Liver (tissue), 9 donors: ENCODE data around the gene SCAMP5. TPM values are rescaled to one million over a fixed set of nuclear protein-coding genes. Genes with fewer than 3 reads are reported as not detected.

Experiments used
- DNase-seq: peaks from one replicate; pipeline ENCODE4 v3.0.0-alpha.2; 2017; ENCODE audit warnings: low spot score
- H3K27ac ChIP-seq, 2 donors: one replicate each; pipeline ENCODE4 v1.7.0; 2013; ENCODE audit warnings: inconsistent platforms in 2 of 2, low read length in 2 of 2, control low read depth in 1 of 2, low read depth in 1 of 2, mild to moderate bottlenecking in 1 of 2
- H3K27me3 ChIP-seq, 4 donors: one replicate each; pipeline versions ENCODE4 v1.6.1 to v1.7.0; 2013; ENCODE audit warnings: low read length in 3 of 4, inconsistent platforms in 1 of 4, mild to moderate bottlenecking in 1 of 4, moderate library complexity in 1 of 4; ENCODE audit not compliant: control insufficient read depth in 4 of 4, insufficient read depth in 4 of 4
- H3K36me3 ChIP-seq, 4 donors: one replicate each; pipeline versions ENCODE4 v1.6.1 to v1.7.0; 2013; ENCODE audit warnings: low read length in 3 of 4, mild to moderate bottlenecking in 3 of 4, low read depth in 1 of 4, moderate library complexity in 1 of 4; ENCODE audit not compliant: control insufficient read depth in 4 of 4, insufficient read depth in 3 of 4
- H3K4me1 ChIP-seq, 4 donors: one replicate each; pipeline versions ENCODE4 v1.6.1 to v1.7.0; 2013; ENCODE audit warnings: low read length in 3 of 4, mild to moderate bottlenecking in 3 of 4, moderate library complexity in 1 of 4; ENCODE audit not compliant: control insufficient read depth in 4 of 4, insufficient read depth in 4 of 4
- H3K4me3 ChIP-seq, 3 donors: one replicate each; pipeline versions ENCODE4 v1.6.1 to v1.7.0; 2013; ENCODE audit warnings: low read length in 3 of 3, control low read depth in 1 of 3, low read depth in 1 of 3, mild to moderate bottlenecking in 1 of 3
- H3K9ac ChIP-seq, 2 donors: one replicate each; pipeline ENCODE4 v1.7.0; 2013; ENCODE audit warnings: low read length in 2 of 2, mild to moderate bottlenecking in 2 of 2, moderate library complexity in 2 of 2, control low read depth in 1 of 2, low read depth in 1 of 2
- H3K9me3 ChIP-seq, 4 donors: one replicate each; pipeline versions ENCODE4 v1.6.1 to v1.7.0; 2013; ENCODE audit warnings: low read length in 3 of 4; ENCODE audit not compliant: control insufficient read depth in 4 of 4
- ATF3 ChIP-seq: IDR thresholded peaks from 2 replicates; pipeline ENCODE4 v1.6.1; 2016; ENCODE audit warnings: antibody characterized with exemption
- CTCF ChIP-seq: fragments of 150-350 bp; IDR thresholded peaks from 2 replicates; pipeline ENCODE4 v1.5.1; 2017; ENCODE audit warnings: improper control_type of control experiment, low read depth, low read length; ENCODE audit not compliant: missing input control
- EGR1 ChIP-seq, 2 donors: IDR thresholded peaks; 2 replicates each; pipeline ENCODE4 v1.6.1; 2016 to 2018; ENCODE audit warnings: antibody characterized with exemption in 2 of 2, low read depth in 2 of 2
- FOXA2 ChIP-seq: IDR thresholded peaks from 2 replicates; pipeline ENCODE4 v1.6.1; 2016; ENCODE audit warnings: antibody characterized with exemption
- HNF4A ChIP-seq, 2 donors: conservative IDR thresholded peaks; 2 replicates each; pipeline ENCODE4 v1.6.1; 2016; ENCODE audit warnings: antibody characterized with exemption in 2 of 2, mild to moderate bottlenecking in 2 of 2
- HNF4G ChIP-seq: IDR thresholded peaks from 2 replicates; pipeline ENCODE4 v1.6.1; 2016; ENCODE audit warnings: antibody characterized with exemption
- JUND ChIP-seq, 2 donors: IDR thresholded peaks; 2 replicates each; pipeline ENCODE4 v1.6.1; 2016; ENCODE audit warnings: antibody characterized with exemption in 2 of 2
- MAX ChIP-seq: IDR thresholded peaks from 2 replicates; pipeline ENCODE4 v1.6.1; 2016; ENCODE audit warnings: antibody characterized with exemption
- NR2F2 ChIP-seq: IDR thresholded peaks from 2 replicates; pipeline ENCODE4 v1.6.1; 2016; ENCODE audit warnings: antibody characterized with exemption
- RAD21 ChIP-seq, 2 donors: IDR thresholded peaks; 2 replicates each; pipeline ENCODE4 v1.6.1; 2016; ENCODE audit warnings: antibody characterized with exemption in 2 of 2, mild to moderate bottlenecking in 2 of 2
- REST ChIP-seq: IDR thresholded peaks from 2 replicates; pipeline ENCODE4 v1.6.1; 2016; ENCODE audit warnings: antibody characterized with exemption, mild to moderate bottlenecking
- RXRA ChIP-seq, 2 donors: IDR thresholded peaks; 2 replicates each; pipeline ENCODE4 v1.6.1; 2017 to 2018; ENCODE audit warnings: antibody characterized with exemption in 2 of 2, mild to moderate bottlenecking in 1 of 2
- SP1 ChIP-seq: IDR thresholded peaks from 2 replicates; pipeline ENCODE4 v1.6.1; 2018; ENCODE audit warnings: antibody characterized with exemption, mild to moderate bottlenecking
- TAF1 ChIP-seq: conservative IDR thresholded peaks from 2 replicates; pipeline ENCODE4 v1.6.1; 2016; ENCODE audit warnings: antibody characterized with exemption, mild to moderate bottlenecking
- YY1 ChIP-seq: IDR thresholded peaks from 2 replicates; pipeline ENCODE4 v1.6.1; 2016; ENCODE audit warnings: antibody characterized with exemption, mild to moderate bottlenecking
- WGBS: extraction: QIAGEN DNeasy Blood & Tissue Kit; methylation state at CpG from one replicate; pipeline ENCODE4 v1.1.7; 2013; 5-methylcytosine and 5-hydroxymethylcytosine counted together
- polyA plus RNA-seq, 2 donors: library from polyadenylated mRNA; stranded (reverse) in 1 of 2; unstranded in 1 of 2; fragments of 200-250 nt in 1 of 2; fragments of >200 nt in 1 of 2; fragmentation: Nextera tagmentation in 1 of 2; extraction: Ambion mirVana in 1 of 2; gene quantifications; one replicate each; pipeline versions ENCODE4 v1.2.1 to v1.2.3, GENCODE V29; 2013 to 2015
- total RNA-seq, 2 donors: library from RNA; depleted of rRNA; stranded (reverse); fragments of >200 nt; gene quantifications; one replicate each; pipeline ENCODE4 v1.2.3, GENCODE V29; 2014
- donor health status: healthy.
- donor health status: healthy.
- donor health status: healthy.
- donor health status: healthy.
- donor health status: healthy.

Gene SCAMP5
- total and polyA plus RNA-seq, 4 donors: 0.50 to 7.5 (median 5.7) TPM

GRCh38 chr15:74950078-74950908, 45.1 kb upstream of the SCAMP5 start:
- Histone ChIP-seq H3K4me1 (peaks cover 0 to 5% (median 0%) of the 10 kb centered on the region in 4 donors), H3K36me3 (no peaks in the 10 kb centered on the region), H3K9me3 (no peaks in the 10 kb centered on the region), H3K4me3 (no peak overlapping the region), H3K27me3 (no peaks in the 10 kb centered on the region), H3K27ac (no peak overlapping the region), H3K9ac (peak overlapping the region in 1 of 2 donors; percentile 25)
- TF ChIP-seq CTCF: peak; percentile 98
- TF ChIP-seq RAD21 (IDR thresholded peaks at IDR 0.05): peak; percentile 95 to 96
- TF ChIP-seq ATF3: no peak
- TF ChIP-seq JUND (IDR thresholded peaks at IDR 0.05): no peak
- peak; percentile 82 for DNase-seq
- WGBS: 50% methylated on average over 7 of the region's 7 CpGs

GRCh38 chr15:74951006-74951405, 44.4 kb upstream of the SCAMP5 start:
- Histone ChIP-seq H3K9me3 (no peaks in the 10 kb centered on the region), H3K36me3 (no peaks in the 10 kb centered on the region), H3K27me3 (peaks cover 0 to 2% (median 0%) of the 10 kb centered on the region in 4 donors), H3K9ac (no peak overlapping the region), H3K4me3 (no peak overlapping the region), H3K4me1 (peaks cover 2 to 8% (median 4%) of the 10 kb centered on the region in 4 donors), H3K27ac (no peak overlapping the region)
- TF ChIP-seq EGR1 (IDR thresholded peaks at IDR 0.05; ENCODE audit: low read depth in 2 of 2) (no peak), JUND (IDR thresholded peaks at IDR 0.05) (no peak), SP1 (no peak), MAX (no peak), YY1 (no peak), NR2F2 (no peak), HNF4G (no peak), CTCF (no peak), RXRA (IDR thresholded peaks at IDR 0.05) (no peak), HNF4A (conservative IDR thresholded peaks at IDR 0.05) (no peak), TAF1 (no peak), REST (no peak), FOXA2 (no peak)
- 64% methylated on average over 3 of the region's 3 CpGs for WGBS
- DNase-seq: no peak
